CD4-positive, alpha-beta T cell treated with Interleukin-6 at 100 ng/mL for 8 hours (primary cell): ENCODE data around the gene LIG4.

Experiments
- DNase-seq: peaks from one replicate; pipeline ENCODE4 v3.0.0-alpha.2; 2020; ENCODE audit warnings: mixed read lengths, low spot score

The LIG4 gene

DNA sequence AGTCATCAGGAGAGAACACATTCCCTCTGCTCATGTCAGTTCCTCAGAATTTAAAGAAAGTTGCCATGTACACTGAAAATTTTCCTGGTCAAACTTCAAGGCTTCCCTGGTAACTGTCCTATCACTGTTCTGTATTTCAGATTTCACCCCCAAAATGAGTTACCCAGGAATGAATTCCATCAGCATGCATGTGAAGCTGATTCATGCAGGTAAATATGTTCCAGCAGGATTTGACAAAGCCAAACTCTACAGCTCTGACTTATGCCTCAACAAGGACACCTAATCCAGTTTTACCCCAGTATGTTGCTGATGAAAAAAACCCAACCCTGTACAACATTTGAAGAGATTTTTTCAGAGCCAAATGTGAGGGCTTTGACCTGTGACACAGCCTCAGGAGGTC lies 21.5 kb downstream of the LIG4 start:
- DNase-seq: no peak

DNA sequence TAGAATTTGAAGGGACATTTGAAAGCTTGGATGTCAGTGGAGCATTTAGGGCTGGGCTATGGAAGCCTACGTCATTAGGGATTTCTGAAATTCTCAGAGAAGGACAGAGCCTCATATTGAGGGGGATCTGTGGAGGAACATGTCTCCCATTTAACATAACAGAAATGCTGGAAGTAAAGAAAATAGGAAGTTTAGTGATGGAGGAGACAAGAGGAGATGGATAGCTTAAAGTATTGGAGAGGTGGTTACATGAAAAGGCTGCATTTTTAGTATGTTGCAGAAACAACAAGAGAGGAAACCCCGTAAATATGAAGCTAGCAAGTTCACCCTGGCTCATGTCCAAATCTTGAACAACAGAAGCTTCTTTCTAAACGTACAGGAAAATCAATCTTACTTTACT lies 24.4 kb downstream of the LIG4 start:
- no peak for DNase-seq

DNA sequence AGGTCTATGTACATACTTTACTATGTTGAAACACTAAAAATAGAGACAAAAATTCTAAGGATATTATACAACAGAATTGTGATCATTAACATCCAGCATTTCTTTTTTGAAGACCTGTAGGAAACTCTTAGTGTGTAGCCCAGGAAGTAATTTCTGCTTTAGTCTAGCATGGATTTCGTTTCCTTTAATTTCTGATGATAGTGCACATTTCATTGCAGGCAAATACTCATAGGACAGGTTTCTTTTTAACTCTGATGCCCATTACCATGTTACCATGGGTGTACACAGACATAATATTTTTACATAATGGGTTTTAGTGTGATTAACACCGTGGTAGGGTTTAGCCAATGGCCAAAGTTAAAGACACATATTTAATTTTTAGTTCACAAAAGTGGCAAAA lies 27.1 kb downstream of the LIG4 start:
- DNase-seq: no peak

DNA sequence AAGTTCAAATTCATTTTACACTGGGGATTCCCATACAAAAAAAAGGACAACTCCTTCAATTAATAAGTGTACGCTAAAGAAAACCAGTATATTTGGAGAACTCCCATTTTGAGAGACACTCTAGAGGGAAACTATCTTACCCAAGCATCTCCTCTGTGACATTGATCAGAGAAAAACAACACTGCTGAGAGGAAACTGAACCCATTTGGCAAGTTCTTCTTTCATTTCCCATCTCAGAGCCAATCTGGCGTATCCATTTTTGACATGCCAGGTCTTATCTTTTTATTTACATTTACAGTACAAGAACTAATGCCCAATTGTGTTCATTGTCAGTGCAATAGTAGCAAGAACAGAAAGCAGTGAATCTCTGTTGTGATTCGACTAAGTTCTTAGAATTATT lies 30.1 kb downstream of the LIG4 start:
- DNase-seq: no peak

DNA sequence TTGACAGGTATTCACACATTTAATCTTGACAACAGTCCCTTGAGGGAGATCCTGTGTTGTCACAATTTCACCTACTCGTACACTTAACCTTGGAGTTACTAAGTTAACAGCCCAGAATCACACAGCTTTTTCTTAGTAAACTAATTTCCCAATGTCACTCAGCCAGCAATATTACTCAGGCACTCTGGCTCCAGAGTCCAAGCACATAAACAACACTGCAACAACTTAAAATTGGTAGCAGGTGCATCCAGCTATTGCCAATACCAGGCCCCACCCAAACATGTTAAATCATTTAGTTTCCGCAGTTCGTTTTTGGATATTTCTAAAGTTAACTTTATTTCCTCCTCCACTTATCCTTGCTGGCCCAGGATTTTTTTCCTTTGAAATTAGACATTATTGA lies 32.7 kb downstream of the LIG4 start:
- no peak for DNase-seq

DNA sequence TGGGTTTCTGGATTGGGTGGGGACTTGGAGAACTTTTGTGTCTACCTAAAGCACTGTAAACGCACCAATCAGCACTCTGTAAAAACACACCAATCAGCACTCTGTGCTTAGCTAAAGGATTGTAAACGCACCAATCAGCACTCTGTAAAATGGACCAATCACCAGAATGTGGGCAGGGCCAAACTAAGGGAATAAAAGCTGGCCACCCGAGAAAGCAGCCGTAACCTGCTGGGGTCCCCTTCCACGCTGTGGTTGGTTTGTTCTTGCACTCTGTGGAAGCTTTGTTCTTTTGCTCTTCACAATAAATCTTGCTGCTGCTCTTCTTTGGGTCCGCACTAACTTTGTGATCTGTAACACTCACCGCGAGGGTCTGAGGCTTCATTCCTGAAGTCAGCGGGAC lies 37.3 kb downstream of the LIG4 start:
- DNase-seq: no peak

DNA sequence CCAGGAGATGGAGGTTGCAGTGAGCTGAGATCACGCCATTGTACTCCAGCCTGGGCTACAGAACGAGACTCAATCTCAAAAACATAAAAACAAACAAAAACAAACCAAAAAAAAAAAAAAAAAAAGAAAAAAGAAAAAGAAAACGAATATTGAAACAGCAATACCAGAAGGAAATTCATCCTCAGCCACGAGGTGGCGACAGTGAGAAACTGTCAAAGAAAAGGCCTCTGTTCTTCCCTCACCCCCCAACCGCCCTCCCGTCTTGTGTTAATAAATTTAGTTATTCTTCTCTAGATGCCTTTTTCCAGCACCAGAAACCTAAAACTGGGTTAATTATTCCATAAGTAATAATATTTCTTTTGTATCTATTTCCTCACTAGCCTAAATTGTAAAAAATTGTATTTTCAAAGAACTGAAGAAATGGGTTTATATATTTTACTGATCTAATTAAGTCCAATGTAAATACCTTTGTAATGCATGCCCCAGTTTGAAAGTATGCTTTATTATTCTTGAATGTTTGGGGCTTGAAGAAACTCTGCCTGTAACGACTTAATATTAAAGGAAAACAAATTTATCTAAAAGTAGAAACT lies 38.6 kb downstream of the LIG4 start:
- peak; percentile 24 for DNase-seq

DNA sequence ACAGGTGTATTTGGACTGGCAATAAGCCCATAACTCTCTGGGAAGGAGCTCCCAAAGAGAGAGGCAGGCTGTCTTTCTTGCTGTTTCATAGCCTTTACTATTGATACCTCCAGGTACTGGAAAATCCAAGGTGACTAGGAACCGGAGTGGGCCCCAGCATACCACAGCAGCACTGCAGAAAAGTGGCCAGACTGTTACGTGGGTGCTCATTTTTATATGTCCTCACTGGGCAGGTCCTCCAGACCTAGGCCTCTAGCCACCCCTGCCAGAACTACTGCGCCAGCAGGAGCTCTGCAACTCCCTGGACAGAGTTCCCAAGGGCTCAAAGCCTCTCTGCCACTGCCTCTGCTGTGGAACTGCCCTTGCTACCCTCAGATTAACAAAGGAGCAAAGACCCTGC lies 46.4 kb downstream of the LIG4 start:
- DNase-seq: no peak

DNA sequence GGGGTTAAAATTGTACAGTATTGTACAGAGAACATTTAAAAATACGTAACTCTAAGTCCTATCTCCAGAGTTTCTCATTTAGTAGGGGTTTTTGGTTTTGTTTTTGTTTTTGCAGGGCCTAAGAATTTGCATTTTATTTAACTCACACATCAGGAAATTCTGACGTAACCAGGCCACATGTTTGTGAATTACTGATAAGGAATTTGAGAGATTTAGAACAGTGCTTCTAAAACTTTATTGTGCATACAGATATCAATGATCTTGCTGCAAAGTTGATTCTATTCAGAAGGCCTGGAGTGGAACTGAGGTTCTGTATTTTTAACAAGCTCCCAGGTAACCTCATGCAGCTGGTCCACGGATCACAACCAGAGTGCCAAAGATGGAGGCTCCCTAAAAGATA lies 49.3 kb downstream of the LIG4 start:
- no peak for DNase-seq

DNA sequence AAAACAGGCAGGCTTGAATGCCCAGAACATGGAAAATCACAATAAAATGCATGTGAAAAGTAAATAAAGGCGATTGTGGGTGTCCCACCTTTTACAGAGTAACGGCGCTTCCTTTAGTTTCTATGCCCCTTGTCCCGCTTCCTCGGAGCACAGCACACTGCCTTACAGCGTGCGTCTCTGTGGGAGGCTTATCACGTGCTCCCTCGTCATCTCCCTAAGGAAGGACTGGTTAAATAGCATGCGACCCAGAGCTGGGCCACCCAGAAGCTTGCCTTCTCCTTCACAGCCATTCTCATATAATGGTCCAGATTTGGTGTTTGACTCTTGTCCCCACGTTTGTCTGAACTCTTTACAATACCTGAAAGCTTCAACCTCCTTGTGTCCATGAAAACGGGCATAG lies 56.6 kb downstream of the LIG4 start:
- no peak for DNase-seq
